Right lobe of liver (tissue), 6 donors: ENCODE data around the gene MMAB. TPM values are rescaled to one million over a fixed set of nuclear protein-coding genes. Genes with fewer than 3 reads are reported as not detected.
A peak's percentile ranks its signal among the peaks of the same experiment; 100 is the strongest.

Experiments used
- ATAC-seq, 4 donors: fragments of 200-7000 bp; cut with Tn5 transposase; one replicate each; pipeline ENCODE4 v1.9.1; 2020; ENCODE audit warnings: mild to moderate bottlenecking in 4 of 4, moderate library complexity in 4 of 4
- DNase-seq, 3 donors: peaks; one replicate each; pipeline ENCODE4 v3.0.0-alpha.2; 2020
- H3K27ac ChIP-seq, 3 donors: fragments of 200-600 bp; one replicate each; pipeline ENCODE4 v1.8.0; 2022
- H3K27me3 ChIP-seq, 2 donors: fragments of 200-600 bp; one replicate each; pipeline ENCODE4 v1.8.0; 2022
- H3K36me3 ChIP-seq, 4 donors: fragments of 200-600 bp; sonication (generic) in 1 of 4; one replicate each; pipeline versions ENCODE4 v1.5.1 to v1.8.0; 2017 to 2022; ENCODE audit warnings: control low read depth in 1 of 4
- H3K4me1 ChIP-seq, 4 donors: fragments of 200-600 bp; sonication (generic) in 1 of 4; one replicate each; pipeline versions ENCODE4 v1.5.1 to v1.8.0; 2017 to 2022; ENCODE audit warnings: control low read depth in 1 of 4
- H3K4me3 ChIP-seq, 3 donors: fragments of 200-600 bp; one replicate each; pipeline ENCODE4 v1.8.0; 2022
- H3K9me3 ChIP-seq, 4 donors: fragments of 200-600 bp; sonication (generic) in 1 of 4; one replicate each; pipeline versions ENCODE4 v1.5.1 to v1.8.0; 2017 to 2022; ENCODE audit warnings: control low read depth in 1 of 4
- CTCF ChIP-seq, 4 donors: fragments of 200-600 bp in 3 of 4; fragments of 450-650 bp in 1 of 4; IDR thresholded peaks; one replicate each; pipeline versions ENCODE4 v1.5.1 to v1.8.0; 2016 to 2022; ENCODE audit warnings: antibody characterized with exemption in 4 of 4, mild to moderate bottlenecking in 2 of 4
- POLR2A ChIP-seq: fragments of 450-650 bp; IDR thresholded peaks from one replicate; pipeline ENCODE4 v1.6.1; 2017; ENCODE audit warnings: antibody characterized with exemption, mild to moderate bottlenecking
- WGBS: methylation state at CpG from one replicate; pipeline ENCODE4 v1.1.6; 2018; ENCODE audit warnings: low coverage, low lambda C conversion rate; ENCODE audit not compliant: insufficient coverage; ENCODE audit errors: missing lambda C conversion rate; 5-methylcytosine and 5-hydroxymethylcytosine counted together
- intact Hi-C, 2 donors: fragments of 100-400 bp; cut with DNase I; formaldehyde crosslinking; loops; one replicate each; pipeline versions ENCODE4 v1.11.2 to v1.14.1; 2022
- total RNA-seq, 6 experiments: library from RNA; depleted of rRNA in 2 of 6; stranded (reverse); fragments of >200 nt in 2 of 6; fragmentation: NEBNext Ultra II Directional in 3 of 6; extraction: Animal tissue kit (Norgen Biotek cat#: 25700) in 3 of 6; gene quantifications; one replicate each; pipeline versions ENCODE4 v1.1.0 to v1.2.4, GENCODE V29; 2016 to 2023
- donor health status: DM: no; HTN: yes; CAD: no.
- donor health status: DM: no; HTN: no; CAD: no.
- donor health status: DM: no; HTN: no; CAD: no.
- donor health status: DM: no; HTN: yes; CAD: no.
- donor health status: DM: no; HTN: yes; CAD: no.

MMAB gene
- total RNA-seq, 6 experiments from 2014 or later, result 42.6 to 99.8 (median 65.2) TPM

GRCh38 chr12:109578330-109578927 is 5.1 kb upstream of the MMAB start:
- Histone ChIP-seq H3K27ac (peak overlapping the region; percentile 51 to 96 (median 76)), H3K36me3 (peaks cover 0 to 31% (median 5%) of the 10 kb centered on the region in 4 donors), H3K9me3 (no peaks in the 10 kb centered on the region), H3K4me1 (peaks cover 0 to 74% (median 38%) of the 10 kb centered on the region in 4 donors), H3K4me3 (no peak overlapping the region), H3K27me3 (no peaks in the 10 kb centered on the region)
- 40% methylated on average over 8 of the region's 8 CpGs for WGBS
- intact Hi-C loops, result no loop called here
- ATAC-seq (peak; percentile 41 to 47 (median 46)), DNase-seq (peak in 1 of 3 donors; percentile 78)
- peak; percentile 38 for TF ChIP-seq POLR2A
- TF ChIP-seq CTCF (IDR thresholded peaks at IDR 0.05), result no peak

GRCh38 chr12:109577311-109577710 is 4.0 kb upstream of the MMAB start:
- no peak for ATAC-seq
- TF ChIP-seq POLR2A (no peak), CTCF (IDR thresholded peaks at IDR 0.05) (no peak)
- WGBS, result 71% methylated on average over 1 of the region's 1 CpG
- Histone ChIP-seq H3K27ac (peak overlapping the region in 1 of 3 donors; percentile 96), H3K36me3 (peaks cover 0 to 31% (median 5%) of the 10 kb centered on the region in 4 donors), H3K4me3 (no peak overlapping the region), H3K27me3 (no peaks in the 10 kb centered on the region), H3K9me3 (no peaks in the 10 kb centered on the region), H3K4me1 (peaks cover 0 to 77% (median 38%) of the 10 kb centered on the region in 4 donors)
- DNase-seq, result no peak
- intact Hi-C loops, result no loop called here

- peak overlapping the region in 2 of 3 donors; percentile 17 to 77 for H3K4me3 ChIP-seq
- H3K27ac ChIP-seq, result peak overlapping the region; percentile 26 to 96 (median 66)
- TF ChIP-seq CTCF (IDR thresholded peaks at IDR 0.05) (no peak), POLR2A (no peak)
- intact Hi-C loops, result no loop called here
- H3K36me3 ChIP-seq, result peaks cover 0 to 31% (median 2%) of the 10 kb centered on the region in 4 donors
- H3K9me3 ChIP-seq, result no peaks in the 10 kb centered on the region
- ATAC-seq, result peak; percentile 25 to 54 (median 42)
- WGBS, result 61% methylated on average over 3 of the region's 3 CpGs
- peaks cover 0 to 72% (median 36%) of the 10 kb centered on the region in 4 donors for H3K4me1 ChIP-seq
- peak; percentile 53 to 85 (median 80) for DNase-seq
- no peaks in the 10 kb centered on the region for H3K27me3 ChIP-seq
Measured at GRCh38 chr12:109575683-109576082, 2.4 kb upstream of the MMAB start.

GRCh38 chr12:109573914-109574244 is 575 bp upstream of the MMAB start:
- Histone ChIP-seq H3K27ac (peak overlapping the region; percentile 59 to 96 (median 64)), H3K9me3 (no peaks in the 10 kb centered on the region), H3K36me3 (peaks cover 0 to 26% (median 2%) of the 10 kb centered on the region in 4 donors), H3K4me1 (peaks cover 0 to 54% (median 27%) of the 10 kb centered on the region in 4 donors), H3K4me3 (peak overlapping the region; percentile 66 to 77 (median 75)), H3K27me3 (no peaks in the 10 kb centered on the region)
- intact Hi-C loops, result no loop called here
- WGBS, result under 1% methylated on average over 11 of the region's 13 CpGs
- DNase-seq, result no peak
- ATAC-seq, result no peak
- TF ChIP-seq POLR2A, result no peak
- TF ChIP-seq CTCF (IDR thresholded peaks at IDR 0.05), result no peak
